ENCODE results near the gene ALKBH6. TPM values are rescaled to one million over a fixed set of nuclear protein-coding genes. Genes with fewer than 3 reads are reported as not detected.
A peak's percentile ranks its signal among the peaks of the same experiment; 100 is the strongest.

The ALKBH6 gene
- total and polyA plus RNA-seq, 2 of the 13 experiments (the other 11 are each of a cell fraction or from before 2014, with no cell fraction given) = 13.7 to 18.1 TPM

DNA sequence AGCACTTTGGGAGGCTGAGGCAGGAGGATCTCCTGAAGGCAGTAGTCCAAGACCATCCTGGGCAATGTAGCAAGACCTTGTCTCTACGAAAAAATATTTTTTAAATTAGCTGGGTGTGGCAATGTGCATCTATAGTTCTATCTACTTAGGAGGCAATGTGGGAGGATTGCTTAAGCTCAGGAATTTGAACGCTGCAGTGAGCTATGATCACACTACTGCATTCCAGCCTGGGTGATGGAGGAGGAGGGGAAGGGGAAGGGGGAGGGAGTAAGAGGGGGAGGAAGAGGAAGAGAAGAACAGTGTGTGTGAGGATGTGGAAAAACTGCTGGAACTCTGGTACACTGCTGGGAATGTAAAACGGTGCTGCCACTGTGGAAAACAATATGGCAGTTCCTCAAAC lies 27.8 kb upstream of the ALKBH6 start:
- Histone ChIP-seq H3K79me2 (ENCODE audit: insufficient read depth, low read length) (no peaks in the 10 kb centered on the region), H3K27ac (ENCODE audit: extremely low read length, insufficient read depth, low read length) (peak overlapping the region; percentile 36), H3K4me3 (replicated peaks in 1 of 3; ENCODE audit: insufficient read depth in 1 of 3, low read depth in 2 of 3, low read length in 3 of 3) (no peak overlapping the region), H3K4me1 (ENCODE audit: insufficient read depth, low read length) (peaks cover 24% of the 10 kb centered on the region), H3K27me3 (ENCODE audit: control insufficient read depth in 1 of 2, insufficient read depth in 2 of 2, low read length in 2 of 2) (no peaks in the 10 kb centered on the region), H4K20me1 (ENCODE audit: insufficient read depth, low read length) (no peaks in the 10 kb centered on the region), H3K4me2 (ENCODE audit: low read depth, low read length) (no peak overlapping the region; the same call in 1 of the 2 replicates), H3K9ac (ENCODE audit: insufficient read depth, low read depth, low read length) (no peak overlapping the region), H2AFZ (ENCODE audit: low read length) (no peak overlapping the region), H3K9me3 (ENCODE audit: low read length) (no peaks in the 10 kb centered on the region), H3K36me3 (replicated peaks in 1 of 2; ENCODE audit: control insufficient read depth in 1 of 2, insufficient read depth in 2 of 2, low read length in 2 of 2) (0 out of 5 replicates have a peak, but pooled peaks cover 0 to 1% of the 10 kb centered on the region in 2 experiments)
- FAIRE-seq (peak; percentile 97), ATAC-seq (peak; percentile 94), DNase-seq (ENCODE audit: low spot score) (peak; percentile 87)
- intact Hi-C loops (cut with micrococcal nuclease; ENCODE audit: unreplicated experiment) = loop anchor here (2.0 kb wide), 1 partner anchor 33 kb away; the partner anchor contains the start of gene SYNE4
- ChIA-PET POLR2A (interaction anchor here (0.6 to 1.5 kb wide), 6 partner anchors 12 to 86 kb away, joined by 3 to 18 read pairs (median 4); partner anchors contain the start of genes ALKBH6, POLR2I, SYNE4 and THAP8), CTCF (ENCODE audit: low intra/inter-chr PET ratio, low total read pairs) (no interaction called here)
- WGBS (ENCODE audit: low lambda C conversion rate) = 4% methylated on average over 3 of the region's 3 CpGs
- BruUV-seq (replicated peaks) = no TSS peak
- in situ Hi-C loops (cut with HindIII; ENCODE audit: extremely low pct_ligation_motif_present, low pct_unique_long_range_greater_than_20kb) = no loop called here
- TF ChIP-seq KDM4B (CRISPR knock-in tag; IDR thresholded peaks at IDR 0.05) (no peak), CEBPB (IDR thresholded peaks at IDR 0.05; ENCODE audit: borderline replicate concordance, low read depth, low read length) (peak; percentile 90), PAX8 (CRISPR knock-in tag; IDR thresholded peaks at IDR 0.05; ENCODE audit: borderline replicate concordance) (no peak), EP300 (IDR thresholded peaks at IDR 0.05; ENCODE audit: low read depth in 2 of 2, low read length in 2 of 2) (peak in 1 of 2 experiments; percentile 34; a peak in 1 of 4 replicates), EP300 (CRISPR knock-in tag; IDR thresholded peaks at IDR 0.05; ENCODE audit: borderline replicate concordance) (peak; percentile 40; the same call in 1 of the 2 replicates), ADNP (CRISPR knock-in tag; IDR thresholded peaks at IDR 0.05) (no peak), HDAC1 (CRISPR knock-in tag; IDR thresholded peaks at IDR 0.05) (peak; percentile 47; the same call in 1 of the 2 replicates), HNRNPK (IDR thresholded peaks at IDR 0.05; ENCODE audit: low read depth, low read length, poor library complexity, severe bottlenecking) (peak; percentile 49), PTBP1 (IDR thresholded peaks at IDR 0.05; ENCODE audit: low read depth, low read length, poor library complexity, severe bottlenecking) (no peak), SAP130 (CRISPR knock-in tag; IDR thresholded peaks at IDR 0.05; ENCODE audit: low read depth) (peak; percentile 61), XRCC5 (optimal IDR thresholded peaks at IDR 0.05; ENCODE audit: low read length) (no peak), RARA (CRISPR knock-in tag; IDR thresholded peaks at IDR 0.05) (0 out of 2 replicates have a peak, but pooled peaks have one; percentile 7), HHEX (CRISPR knock-in tag; IDR thresholded peaks at IDR 0.05) (0 out of 2 replicates have a peak, but pooled peaks have one; percentile 27), TEAD3 (CRISPR knock-in tag; optimal IDR thresholded peaks at IDR 0.05; ENCODE audit: borderline replicate concordance) (peak; percentile 97), SP5 (CRISPR knock-in tag; IDR thresholded peaks at IDR 0.05; ENCODE audit: borderline replicate concordance, low read depth) (0 out of 2 replicates have a peak, but pooled peaks have one; percentile 47)
- TF ChIP-seq, protein P1, sequence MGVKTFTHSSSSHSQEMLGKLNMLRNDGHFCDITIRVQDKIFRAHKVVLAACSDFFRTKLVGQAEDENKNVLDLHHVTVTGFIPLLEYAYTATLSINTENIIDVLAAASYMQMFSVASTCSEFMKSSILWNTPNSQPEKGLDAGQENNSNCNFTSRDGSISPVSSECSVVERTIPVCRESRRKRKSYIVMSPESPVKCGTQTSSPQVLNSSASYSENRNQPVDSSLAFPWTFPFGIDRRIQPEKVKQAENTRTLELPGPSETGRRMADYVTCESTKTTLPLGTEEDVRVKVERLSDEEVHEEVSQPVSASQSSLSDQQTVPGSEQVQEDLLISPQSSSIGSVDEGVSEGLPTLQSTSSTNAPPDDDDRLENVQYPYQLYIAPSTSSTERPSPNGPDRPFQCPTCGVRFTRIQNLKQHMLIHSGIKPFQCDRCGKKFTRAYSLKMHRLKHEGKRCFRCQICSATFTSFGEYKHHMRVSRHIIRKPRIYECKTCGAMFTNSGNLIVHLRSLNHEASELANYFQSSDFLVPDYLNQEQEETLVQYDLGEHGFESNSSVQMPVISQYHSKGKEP (CRISPR knock-in tag; IDR thresholded peaks at IDR 0.05) = no peak
- TF ChIP-seq, protein P2, sequence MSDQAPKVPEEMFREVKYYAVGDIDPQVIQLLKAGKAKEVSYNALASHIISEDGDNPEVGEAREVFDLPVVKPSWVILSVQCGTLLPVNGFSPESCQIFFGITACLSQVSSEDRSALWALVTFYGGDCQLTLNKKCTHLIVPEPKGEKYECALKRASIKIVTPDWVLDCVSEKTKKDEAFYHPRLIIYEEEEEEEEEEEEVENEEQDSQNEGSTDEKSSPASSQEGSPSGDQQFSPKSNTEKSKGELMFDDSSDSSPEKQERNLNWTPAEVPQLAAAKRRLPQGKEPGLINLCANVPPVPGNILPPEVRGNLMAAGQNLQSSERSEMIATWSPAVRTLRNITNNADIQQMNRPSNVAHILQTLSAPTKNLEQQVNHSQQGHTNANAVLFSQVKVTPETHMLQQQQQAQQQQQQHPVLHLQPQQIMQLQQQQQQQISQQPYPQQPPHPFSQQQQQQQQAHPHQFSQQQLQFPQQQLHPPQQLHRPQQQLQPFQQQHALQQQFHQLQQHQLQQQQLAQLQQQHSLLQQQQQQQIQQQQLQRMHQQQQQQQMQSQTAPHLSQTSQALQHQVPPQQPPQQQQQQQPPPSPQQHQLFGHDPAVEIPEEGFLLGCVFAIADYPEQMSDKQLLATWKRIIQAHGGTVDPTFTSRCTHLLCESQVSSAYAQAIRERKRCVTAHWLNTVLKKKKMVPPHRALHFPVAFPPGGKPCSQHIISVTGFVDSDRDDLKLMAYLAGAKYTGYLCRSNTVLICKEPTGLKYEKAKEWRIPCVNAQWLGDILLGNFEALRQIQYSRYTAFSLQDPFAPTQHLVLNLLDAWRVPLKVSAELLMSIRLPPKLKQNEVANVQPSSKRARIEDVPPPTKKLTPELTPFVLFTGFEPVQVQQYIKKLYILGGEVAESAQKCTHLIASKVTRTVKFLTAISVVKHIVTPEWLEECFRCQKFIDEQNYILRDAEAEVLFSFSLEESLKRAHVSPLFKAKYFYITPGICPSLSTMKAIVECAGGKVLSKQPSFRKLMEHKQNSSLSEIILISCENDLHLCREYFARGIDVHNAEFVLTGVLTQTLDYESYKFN (CRISPR knock-in tag; conservative IDR thresholded peaks at IDR 0.05) = no peak
- TF ChIP-seq, protein P3, sequence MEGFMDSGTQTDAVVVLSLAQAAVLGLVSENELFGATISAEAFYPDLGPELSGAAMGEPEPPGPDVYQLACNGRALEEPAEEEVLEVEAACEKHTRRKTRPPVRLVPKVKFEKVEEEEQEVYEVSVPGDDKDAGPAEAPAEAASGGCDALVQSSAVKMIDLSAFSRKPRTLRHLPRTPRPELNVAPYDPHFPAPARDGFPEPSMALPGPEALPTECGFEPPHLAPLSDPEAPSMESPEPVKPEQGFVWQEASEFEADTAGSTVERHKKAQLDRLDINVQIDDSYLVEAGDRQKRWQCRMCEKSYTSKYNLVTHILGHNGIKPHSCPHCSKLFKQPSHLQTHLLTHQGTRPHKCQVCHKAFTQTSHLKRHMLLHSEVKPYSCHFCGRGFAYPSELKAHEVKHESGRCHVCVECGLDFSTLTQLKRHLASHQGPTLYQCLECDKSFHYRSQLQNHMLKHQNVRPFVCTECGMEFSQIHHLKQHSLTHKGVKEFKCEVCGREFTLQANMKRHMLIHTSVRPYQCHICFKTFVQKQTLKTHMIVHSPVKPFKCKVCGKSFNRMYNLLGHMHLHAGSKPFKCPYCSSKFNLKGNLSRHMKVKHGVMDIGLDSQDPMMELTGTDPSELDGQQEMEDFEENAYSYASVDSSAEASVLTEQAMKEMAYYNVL (CRISPR knock-in tag; IDR thresholded peaks at IDR 0.05; ENCODE audit: borderline replicate concordance) = peak; percentile 58; the same call in 1 of the 2 replicates

Data from HepG2 (cell line).